CD14-positive monocyte (primary cell): ENCODE results near the gene PI4KA. TPM values are rescaled to one million over a fixed set of nuclear protein-coding genes. Genes with fewer than 3 reads are reported as not detected.

Source experiments
- DNase-seq, 3 donors: peaks; one replicate each; pipeline ENCODE4 v3.0.0-alpha.2; 2011 to 2022
- H2AFZ ChIP-seq: 2 replicates; pipeline ENCODE4 v1.6.0; 2012; ENCODE audit warnings: mild to moderate bottlenecking, low read depth, low read length, inconsistent platforms; ENCODE audit not compliant: insufficient read depth, poor library complexity, severe bottlenecking
- H3K27ac ChIP-seq, 2 donors: 1 replicate in 1 of 2; 2 replicates in 1 of 2; pipeline ENCODE4 v1.5.1; 2012 to 2013; ENCODE audit warnings: low read length in 2 of 2, control low read depth in 1 of 2, inconsistent platforms in 1 of 2, low read depth in 1 of 2, mild to moderate bottlenecking in 1 of 2
- H3K27me3 ChIP-seq, 2 donors: one replicate each; pipeline versions ENCODE4 v1.6.0 to v1.6.1; 2011 to 2013; ENCODE audit warnings: low read length in 2 of 2; ENCODE audit not compliant: control insufficient read depth in 2 of 2, insufficient read depth in 2 of 2
- H3K36me3 ChIP-seq, 2 donors: replicated peaks in 1 of 2; 1 replicate in 1 of 2; 2 replicates in 1 of 2; pipeline versions ENCODE4 v1.5.1 to v1.6.1; 2012 to 2013; ENCODE audit warnings: low read length in 2 of 2, control low read depth in 1 of 2, inconsistent platforms in 1 of 2, mild to moderate bottlenecking in 1 of 2; ENCODE audit not compliant: insufficient read depth in 2 of 2, control insufficient read depth in 1 of 2
- H3K4me1 ChIP-seq, 2 donors: 1 replicate in 1 of 2; 2 replicates in 1 of 2; pipeline versions ENCODE4 v1.5.1 to v1.6.1; 2012 to 2013; ENCODE audit warnings: low read length in 2 of 2, control low read depth in 1 of 2, inconsistent platforms in 1 of 2, mild to moderate bottlenecking in 1 of 2, moderate library complexity in 1 of 2; ENCODE audit not compliant: insufficient read depth in 2 of 2, control insufficient read depth in 1 of 2
- H3K4me2 ChIP-seq: replicated peaks from 2 replicates; pipeline ENCODE3; 2012; ENCODE audit warnings: low read length, moderate library complexity, mild to moderate bottlenecking; ENCODE audit not compliant: poor library complexity, severe bottlenecking; ENCODE audit errors: extremely low read depth
- H3K4me3 ChIP-seq, 3 experiments: fragments of 200-600 bp in 1 of 3; sonication (generic) in 1 of 3; replicated peaks in 1 of 3; 1 replicate in 2 of 3; 2 replicates in 1 of 3; pipeline ENCODE4 v1.5.1; 2011 to 2013; ENCODE audit warnings: low read length in 3 of 3, mild to moderate bottlenecking in 3 of 3, control low read depth in 2 of 3, low read depth in 2 of 3, inconsistent platforms in 1 of 3, moderate library complexity in 1 of 3
- H3K79me2 ChIP-seq: 2 replicates; pipeline ENCODE4 v1.6.0; 2012; ENCODE audit warnings: mild to moderate bottlenecking, control low read depth, inconsistent platforms, low read length, moderate library complexity; ENCODE audit not compliant: insufficient read depth
- H3K9ac ChIP-seq: 2 replicates; pipeline ENCODE4 v1.6.0; 2017; ENCODE audit warnings: low read length, mild to moderate bottlenecking; ENCODE audit not compliant: insufficient read depth, poor library complexity, severe bottlenecking
- H3K9me3 ChIP-seq, 2 donors: replicated peaks in 1 of 2; 1 replicate in 1 of 2; 2 replicates in 1 of 2; pipeline versions ENCODE4 v1.5.1 to v1.6.1; 2012 to 2013; ENCODE audit warnings: low read length in 2 of 2, control low read depth in 1 of 2; ENCODE audit not compliant: control insufficient read depth in 1 of 2, insufficient read depth in 1 of 2
- H4K20me1 ChIP-seq: 2 replicates; pipeline ENCODE4 v1.6.0; 2012; ENCODE audit warnings: mild to moderate bottlenecking, low read length, control low read depth, moderate library complexity; ENCODE audit not compliant: insufficient read depth
- H3K27ac Mint-ChIP-seq, 7 donors: one replicate each; pipeline ENCODE4 v1.8.0; 2020; ENCODE audit warnings: mild to moderate bottlenecking in 7 of 7, mixed read lengths in 7 of 7, moderate library complexity in 6 of 7, inconsistent platforms in 2 of 7
- H3K27me3 Mint-ChIP-seq, 3 donors: one replicate each; pipeline ENCODE4 v1.8.0; 2021 to 2022; ENCODE audit warnings: low read depth in 3 of 3, mild to moderate bottlenecking in 3 of 3, mixed read lengths in 3 of 3, moderate library complexity in 3 of 3, inconsistent platforms in 1 of 3
- H3K36me3 Mint-ChIP-seq, 2 donors: one replicate each; pipeline ENCODE4 v1.8.0; 2020; ENCODE audit warnings: mixed read lengths in 2 of 2, inconsistent platforms in 1 of 2, mild to moderate bottlenecking in 1 of 2
- H3K4me1 Mint-ChIP-seq: one replicate; pipeline ENCODE4 v1.8.0; 2020; ENCODE audit warnings: mild to moderate bottlenecking, mixed read lengths
- H3K4me3 Mint-ChIP-seq, 2 donors: one replicate each; pipeline ENCODE4 v1.8.0; 2020; ENCODE audit warnings: mild to moderate bottlenecking in 2 of 2, mixed read lengths in 2 of 2, moderate library complexity in 1 of 2
- H3K9me3 Mint-ChIP-seq, 7 donors: one replicate each; pipeline ENCODE4 v1.8.0; 2020 to 2022; ENCODE audit warnings: mixed read lengths in 7 of 7, mild to moderate bottlenecking in 6 of 7, moderate library complexity in 6 of 7, inconsistent platforms in 2 of 7
- WGBS: methylation state at CpG from one replicate; pipeline ENCODE4 v1.1.5; 2013; ENCODE audit warnings: missing lambda C conversion rate; ENCODE audit not compliant: insufficient coverage; 5-methylcytosine and 5-hydroxymethylcytosine counted together
- intact Hi-C, 2 donors: fragments of 100-400 bp; cut with micrococcal nuclease; formaldehyde crosslinking; loops; one replicate each; pipeline versions ENCODE4 v1.15.0 to v1.15.1; 2023
- polyA minus RNA-seq: library from RNA; depleted of rRNA, polyadenylated mRNA; stranded (reverse); fragments of >200 nt; gene quantifications from 2 replicates; pipeline ENCODE4 v1.2.3, GENCODE V29; 2012
- polyA plus RNA-seq, 3 donors: library from polyadenylated mRNA; depleted of rRNA in 1 of 3; unstranded in 2 of 3; stranded (reverse) in 1 of 3; fragments of 300-500 nt in 2 of 3; fragments of >200 nt in 1 of 3; fragmentation: Illumina TruSeq in 2 of 3; gene quantifications; 1 replicate in 2 of 3; 2 replicates in 1 of 3; pipeline ENCODE4 v1.2.3, GENCODE V29; 2012 to 2021
- total RNA-seq, 12 experiments: library from RNA in 1 of 12; stranded (reverse) in 1 of 12; fragments of 120-200 nt in 1 of 12; gene quantifications; one replicate each; pipeline ENCODE4 v1.2.4 and lab custom pipeline; 2013 to 2026; ENCODE audit warnings: mixed read lengths in 6 of 12, inconsistent platforms in 1 of 12
- TF ChIP-seq, protein P1 (sequence below): fragments of 200-600 bp; IDR thresholded peaks from one replicate; pipeline ENCODE4 v1.8.0; 2022; ENCODE audit warnings: antibody characterized with exemption, mild to moderate bottlenecking

The PI4KA gene
- 43.8 TPM for total RNA-seq (2013)
- 10 to 100 TPM; 22.8 to 74.4 (median 38.2) TPM for polyA plus RNA-seq
- polyA minus RNA-seq: 89.4 and 93.2 TPM in 2 replicates
- total RNA-seq (lab: John Stamatoyannopoulos, UW): 50.5 to 233 (median 145) reads per million in 11 experiments

DNA sequence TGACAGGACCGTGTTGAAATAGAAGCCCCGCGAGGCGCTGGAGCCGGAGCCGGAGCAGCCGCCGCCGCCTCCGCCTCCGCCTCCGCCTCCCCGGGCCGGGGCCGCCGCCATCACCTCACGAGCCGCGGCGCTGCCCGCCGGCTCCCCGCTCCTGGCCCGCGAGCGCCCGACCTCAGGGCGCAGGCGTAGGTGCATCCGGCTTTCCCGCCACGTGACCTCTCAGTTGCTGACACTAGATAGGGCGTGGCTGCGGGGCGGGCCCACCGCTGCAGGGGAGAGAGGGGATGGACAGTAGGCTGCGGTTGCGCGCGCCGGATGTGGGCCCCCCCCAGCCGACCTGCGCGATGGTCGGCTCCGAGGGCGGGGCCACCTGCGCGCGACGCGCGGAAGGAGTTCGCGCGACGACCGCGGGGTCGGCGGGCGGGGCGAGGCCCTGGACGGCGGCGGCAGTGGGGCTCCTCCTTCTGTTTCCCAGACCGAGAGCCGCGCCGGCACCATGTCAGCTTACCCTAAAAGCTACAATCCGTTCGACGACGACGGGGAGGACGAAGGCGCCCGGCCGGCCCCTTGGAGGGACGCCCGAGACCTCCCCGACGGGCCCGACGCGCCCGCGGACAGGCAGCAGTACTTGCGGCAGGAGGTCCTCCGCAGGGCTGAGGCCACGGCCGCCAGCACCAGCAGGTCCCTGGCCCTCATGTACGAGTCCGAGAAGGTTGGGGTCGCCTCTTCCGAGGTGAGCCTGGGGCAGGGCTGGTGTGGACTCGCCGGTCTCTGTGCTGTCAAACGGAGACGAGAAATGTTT, at the start of gene PI4KA, which contains the start of gene SNAP29:
Gene PI4KA, minus strand, starts transcription at position 197 of the 802 bp plus-strand sequence. Its CDS starts 86 bp downstream, at position 111.
Gene SNAP29, plus strand, starts transcription at position 393 of the 802 bp plus-strand sequence. Its CDS starts 104 bp downstream, at position 497.
- Histone ChIP-seq H3K9me3 (no peaks in the 10 kb centered on the region), H2AFZ (peak within 1 kb of the TSS; percentile 92), H3K79me2 (peaks cover 92% of the 10 kb centered on the region), H3K27ac (peak within 1 kb of the TSS; percentile 64 to 91), H3K4me2 (peak within 1 kb of the TSS; percentile 97), H3K9ac (peak within 1 kb of the TSS; percentile 91), H3K4me3 (peak within 1 kb of the TSS; percentile 74 to 92 (median 74)), H3K4me1 (peaks cover 52 to 62% of the 10 kb centered on the region in 2 donors), H3K36me3 (peaks cover 2 to 22% of the 10 kb centered on the region in 2 donors), H4K20me1 (peaks cover 48% of the 10 kb centered on the region), H3K27me3 (no peaks in the 10 kb centered on the region)
- under 1% methylated on average over 82 of the region's 100 CpGs for WGBS
- H3K36me3 Mint-ChIP-seq: peaks cover 15 to 32% of the 10 kb centered on the region in 2 donors
- TF ChIP-seq, protein P1, sequence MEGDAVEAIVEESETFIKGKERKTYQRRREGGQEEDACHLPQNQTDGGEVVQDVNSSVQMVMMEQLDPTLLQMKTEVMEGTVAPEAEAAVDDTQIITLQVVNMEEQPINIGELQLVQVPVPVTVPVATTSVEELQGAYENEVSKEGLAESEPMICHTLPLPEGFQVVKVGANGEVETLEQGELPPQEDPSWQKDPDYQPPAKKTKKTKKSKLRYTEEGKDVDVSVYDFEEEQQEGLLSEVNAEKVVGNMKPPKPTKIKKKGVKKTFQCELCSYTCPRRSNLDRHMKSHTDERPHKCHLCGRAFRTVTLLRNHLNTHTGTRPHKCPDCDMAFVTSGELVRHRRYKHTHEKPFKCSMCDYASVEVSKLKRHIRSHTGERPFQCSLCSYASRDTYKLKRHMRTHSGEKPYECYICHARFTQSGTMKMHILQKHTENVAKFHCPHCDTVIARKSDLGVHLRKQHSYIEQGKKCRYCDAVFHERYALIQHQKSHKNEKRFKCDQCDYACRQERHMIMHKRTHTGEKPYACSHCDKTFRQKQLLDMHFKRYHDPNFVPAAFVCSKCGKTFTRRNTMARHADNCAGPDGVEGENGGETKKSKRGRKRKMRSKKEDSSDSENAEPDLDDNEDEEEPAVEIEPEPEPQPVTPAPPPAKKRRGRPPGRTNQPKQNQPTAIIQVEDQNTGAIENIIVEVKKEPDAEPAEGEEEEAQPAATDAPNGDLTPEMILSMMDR: no peak
- intact Hi-C loops: loop anchor here in 1 of 2 donors (5.0 to 10.0 kb wide), 3 partner anchors 58 to 364 kb away; partner anchors contain the start of genes CRKL, KLHL22 and THAP7
- peaks cover 0 to 2% (median 1%) of the 10 kb centered on the region in 3 donors for H3K27me3 Mint-ChIP-seq
- H3K4me3 Mint-ChIP-seq: peak within 1 kb of the TSS; percentile 93 to 95
- H3K4me1 Mint-ChIP-seq: peaks cover 61% of the 10 kb centered on the region
- peak; percentile 97 to 99 (median 98) for DNase-seq
- peak within 1 kb of the TSS; percentile 88 to 95 (median 91) for H3K27ac Mint-ChIP-seq
- H3K9me3 Mint-ChIP-seq: no peaks in the 10 kb centered on the region

DNA sequence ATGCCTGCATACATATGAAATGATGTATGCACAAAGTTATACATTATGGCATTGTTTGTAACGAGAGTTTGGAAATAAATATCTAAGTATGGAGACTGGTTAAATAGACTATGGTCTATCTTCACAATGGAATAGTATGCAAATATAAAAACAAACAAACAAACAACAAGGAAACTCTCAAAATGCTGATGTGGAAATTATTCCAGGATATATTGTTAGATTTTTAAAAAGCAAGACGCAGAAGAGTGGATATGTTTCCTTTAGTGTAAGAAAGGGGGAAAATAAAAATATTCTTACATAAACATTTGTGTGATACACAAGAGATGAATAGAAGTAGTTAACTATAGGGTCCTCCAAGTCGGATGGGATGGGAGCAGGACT, 47.8 kb upstream of the PI4KA start:
- H3K9me3 Mint-ChIP-seq: peaks cover 0 to 4% (median 0%) of the 10 kb centered on the region in 7 donors
- Histone ChIP-seq H3K4me2 (no peak overlapping the region), H3K79me2 (no peaks in the 10 kb centered on the region), H3K27me3 (no peaks in the 10 kb centered on the region), H3K4me3 (no peak overlapping the region), H3K4me1 (peaks cover 27 to 31% of the 10 kb centered on the region in 2 donors), H3K27ac (no peak overlapping the region), H4K20me1 (no peaks in the 10 kb centered on the region), H3K9me3 (no peaks in the 10 kb centered on the region), H2AFZ (no peak overlapping the region), H3K9ac (no peak overlapping the region), H3K36me3 (no peaks in the 10 kb centered on the region)
- intact Hi-C loops: no loop called here
- no peaks in the 10 kb centered on the region for H3K36me3 Mint-ChIP-seq
- TF ChIP-seq, protein P1: no peak
- no peak overlapping the region for H3K4me3 Mint-ChIP-seq
- no CpG with 5 or more reads among the region's 3 CpGs for WGBS
- no peak for DNase-seq
- H3K27ac Mint-ChIP-seq: no peak overlapping the region
- H3K4me1 Mint-ChIP-seq: peaks cover 31% of the 10 kb centered on the region
- peaks cover 1 to 4% (median 3%) of the 10 kb centered on the region in 3 donors for H3K27me3 Mint-ChIP-seq
